Dermis microvascular lymphatic vessel endothelial cell (primary cell): ENCODE data around the gene MAN1C1. TPM values are rescaled to one million over a fixed set of nuclear protein-coding genes. Genes with fewer than 3 reads are reported as not detected.

Experiments
- DNase-seq, 2 donors: peaks; one replicate each; pipeline versions ENCODE4 v3.0.0 to v3.0.0-alpha.2; 2010; ENCODE audit warnings: low read depth in 2 of 2
- total RNA-seq: library from RNA; depleted of rRNA; stranded (reverse); fragments of >200 nt; gene quantifications from 2 replicates; pipeline ENCODE4 v1.2.1, GENCODE V29; 2014

Gene MAN1C1
- total RNA-seq, 1 donor from 2014 or later: 0.26 TPM

- DNase-seq: no peak
Measured at GRCh38 chr1:25774921-25775771, 158.6 kb downstream of the MAN1C1 start.

DNA sequence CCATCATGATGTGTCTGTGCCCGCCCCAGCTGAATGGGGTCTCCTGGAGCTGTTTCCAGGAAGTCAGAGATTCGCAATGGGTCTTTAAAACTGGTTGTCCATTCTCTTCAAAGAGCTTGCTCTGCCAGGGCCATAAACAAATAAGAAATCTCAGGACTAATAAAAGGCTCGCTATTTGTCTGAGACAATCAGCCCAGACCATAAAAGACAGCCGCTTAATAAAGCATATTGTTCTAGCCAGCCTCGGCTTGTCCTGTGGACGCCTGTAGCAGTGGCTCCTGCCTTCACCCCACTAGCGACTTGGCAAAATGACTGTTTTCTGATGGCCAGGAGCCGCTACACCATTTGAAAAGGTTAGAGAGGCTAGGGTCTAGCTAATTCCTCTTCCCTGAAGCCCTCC, 162.8 kb downstream of the MAN1C1 start:
- no peak for DNase-seq

DNA sequence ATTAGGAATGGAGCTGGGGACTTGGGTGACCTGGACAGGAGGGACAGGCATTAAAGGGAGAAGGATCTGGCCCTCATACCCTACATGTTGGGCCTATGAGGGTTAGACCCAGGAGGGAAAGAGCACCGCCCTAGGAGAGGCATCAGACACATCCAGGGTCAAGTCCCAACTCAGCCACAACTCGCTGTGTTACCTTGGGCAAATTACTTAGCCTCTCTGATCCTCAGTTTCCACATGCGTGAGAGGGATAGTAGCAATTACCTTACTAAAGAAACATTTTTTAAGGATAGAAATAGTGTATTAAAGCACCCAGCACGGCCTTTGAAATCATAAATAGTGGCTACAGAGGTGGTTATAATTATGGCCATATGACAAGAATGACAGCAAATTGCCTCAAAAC, 163.3 kb downstream of the MAN1C1 start:
- no peak for DNase-seq

GRCh38 chr1:25780318-25781129, 163.9 kb downstream of the MAN1C1 start:
- DNase-seq: no peak

DNA sequence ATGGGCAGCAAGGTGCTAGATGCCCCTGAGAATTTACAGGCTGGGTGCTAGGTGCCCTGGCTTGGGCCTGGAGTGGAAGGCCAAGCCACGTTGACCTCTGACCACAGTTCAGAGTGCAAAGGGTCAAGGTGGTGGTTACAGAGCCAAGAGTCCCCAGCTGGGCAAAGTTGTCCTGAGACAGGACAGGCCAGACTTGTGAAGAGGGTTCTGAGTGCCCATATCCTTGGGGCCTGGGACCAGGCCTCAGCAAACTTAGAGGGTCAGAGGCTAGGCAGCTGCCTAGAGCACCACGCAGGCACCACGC, 164.5 kb downstream of the MAN1C1 start:
- no peak for DNase-seq

- DNase-seq: no peak
Measured at GRCh38 chr1:25782608-25783201, 166.1 kb downstream of the MAN1C1 start.

- DNase-seq: no peak
Measured at GRCh38 chr1:25784575-25785051, 168.0 kb downstream of the MAN1C1 start.

DNA sequence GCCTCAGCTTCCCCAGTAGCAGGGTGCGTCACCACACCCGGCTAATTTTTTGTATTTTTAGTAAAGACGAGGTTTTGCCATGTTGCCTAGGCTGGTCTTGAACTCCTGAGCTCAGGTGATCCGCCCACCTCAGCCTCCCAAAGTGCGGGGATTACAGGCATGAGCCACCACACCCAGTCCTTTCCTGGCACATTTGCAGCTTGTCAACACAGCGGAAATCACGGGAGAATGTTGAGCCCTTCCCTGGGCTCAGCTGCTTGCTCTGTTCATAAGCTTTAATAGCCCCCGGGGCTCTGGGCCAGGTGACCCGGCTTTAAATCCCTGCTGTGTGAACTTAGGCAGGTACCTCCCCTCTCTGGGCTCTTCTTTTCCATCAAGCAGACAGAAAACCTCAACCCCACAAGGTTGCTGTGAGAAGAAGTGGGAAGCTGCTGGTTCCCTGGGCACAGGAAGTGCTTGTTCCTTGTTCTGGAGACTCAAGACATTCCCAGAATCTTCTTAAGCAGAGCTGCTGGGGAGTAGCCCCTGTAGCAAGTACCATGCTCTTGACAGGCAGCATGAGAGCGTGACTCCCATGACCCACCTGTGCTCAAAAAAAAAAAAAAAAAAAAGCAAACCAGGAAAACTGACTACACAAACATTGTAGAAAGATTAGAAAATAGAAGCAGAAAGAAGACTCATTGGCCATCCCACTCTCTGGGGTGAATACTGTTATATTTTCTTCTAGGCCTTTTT, 168.9 kb downstream of the MAN1C1 start:
- no peak for DNase-seq

DNA sequence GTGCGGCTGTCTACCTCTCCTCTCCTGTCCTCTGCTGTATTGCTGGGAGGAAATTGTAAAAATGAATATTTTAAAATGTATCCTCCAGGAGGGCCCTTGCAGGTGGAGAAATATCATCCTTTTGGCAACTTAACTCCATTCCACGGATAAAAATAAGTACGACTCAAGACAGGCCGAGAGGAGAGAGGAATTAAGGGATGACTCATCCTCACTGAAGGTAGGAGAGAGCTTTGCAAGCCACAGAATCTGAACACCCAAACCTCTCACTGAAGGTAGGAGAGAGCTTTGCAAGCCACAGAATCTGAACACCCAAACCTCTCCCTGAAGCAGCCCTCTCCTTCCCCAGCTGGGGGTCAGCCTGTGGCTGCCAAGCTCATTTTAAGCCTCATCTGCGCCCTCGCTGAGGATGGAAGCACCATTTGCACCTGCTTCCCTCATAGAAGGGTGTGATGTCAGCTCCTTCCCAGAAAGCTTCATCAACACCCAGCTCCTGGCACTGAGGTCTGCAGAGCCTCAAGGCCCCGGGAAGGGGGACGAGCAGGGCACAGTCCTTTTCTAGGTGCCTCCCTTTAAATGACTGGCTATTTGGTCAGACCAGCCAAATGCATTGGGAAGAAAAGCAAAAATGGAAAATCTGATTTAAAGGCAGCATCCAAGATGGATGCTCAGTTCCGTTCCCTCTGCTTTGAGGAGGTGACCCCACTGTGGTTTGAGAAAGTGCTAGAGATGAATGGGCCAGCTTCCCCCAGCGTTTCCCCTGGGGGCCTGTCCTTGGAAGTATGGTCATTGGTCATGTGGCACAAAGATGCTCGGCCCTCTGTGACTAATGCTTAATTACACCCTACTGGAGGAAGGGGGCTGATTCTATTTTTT, 170.5 kb downstream of the MAN1C1 start:
- DNase-seq: no peak

DNA sequence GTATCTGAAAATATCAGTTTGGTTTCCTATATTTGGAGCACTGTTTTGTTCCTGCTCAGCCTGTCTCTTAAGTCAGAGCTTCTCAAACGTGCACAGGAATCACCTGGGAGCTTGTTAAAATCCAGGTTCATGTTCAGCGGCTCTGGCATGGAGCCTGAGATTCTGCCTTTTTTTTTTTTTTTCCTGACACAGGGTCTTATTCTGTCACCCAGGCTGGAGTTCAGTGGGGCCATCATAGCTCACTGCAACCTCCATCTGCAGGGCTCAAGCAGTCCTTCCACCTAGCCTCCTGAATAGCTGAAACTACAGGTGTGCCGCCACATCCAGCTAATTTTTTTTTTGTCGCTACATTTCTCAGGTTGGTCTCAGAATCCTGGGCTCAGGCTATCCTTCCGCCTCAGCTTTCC, 171.2 kb downstream of the MAN1C1 start:
- no peak for DNase-seq

DNA sequence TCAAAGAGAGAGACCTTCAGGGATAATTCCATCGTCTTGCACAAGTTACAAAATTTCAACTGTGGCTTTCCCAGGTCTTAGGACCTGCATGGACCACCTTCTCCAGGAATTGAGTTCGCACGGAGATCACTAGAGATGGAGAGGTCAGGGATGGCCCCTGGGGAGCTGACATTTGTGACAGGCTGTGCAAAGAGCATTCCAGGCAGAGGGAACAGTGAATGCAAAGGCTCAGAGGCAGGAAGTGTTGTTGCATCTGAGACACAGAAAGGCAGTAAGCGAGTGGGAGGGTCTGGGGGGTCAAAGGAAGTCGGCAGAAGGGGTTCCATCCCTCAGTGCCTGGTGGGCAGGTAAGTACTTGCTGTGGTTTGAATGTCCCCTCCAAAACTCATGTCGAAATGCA, 173.9 kb downstream of the MAN1C1 start:
- DNase-seq: no peak

- DNase-seq: no peak
Measured at GRCh38 chr1:25792115-25792514, 175.5 kb downstream of the MAN1C1 start.

GRCh38 chr1:25793585-25794170, 177.1 kb downstream of the MAN1C1 start:
- DNase-seq: no peak

DNA sequence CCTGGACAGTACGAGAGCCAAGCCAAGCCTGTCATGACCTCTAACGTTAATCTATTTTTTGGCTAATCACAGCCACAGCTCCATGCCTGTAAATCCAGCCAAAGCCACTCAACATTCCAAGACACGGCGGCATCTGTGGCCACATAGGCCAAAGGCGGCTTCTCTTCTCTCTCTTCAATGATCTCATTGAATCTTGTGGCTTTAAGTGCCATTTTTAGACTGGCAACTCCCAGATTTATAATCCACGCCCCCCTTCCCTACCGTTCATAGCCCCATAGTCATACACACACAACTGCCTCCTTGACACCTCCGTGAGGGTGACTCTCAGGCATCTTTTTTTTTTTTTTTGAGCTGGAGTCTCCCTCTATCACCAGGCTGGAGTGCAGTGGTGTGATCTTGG, 177.7 kb downstream of the MAN1C1 start:
- no peak for DNase-seq

- DNase-seq: no peak
Measured at GRCh38 chr1:25795211-25795610, 178.6 kb downstream of the MAN1C1 start.

DNA sequence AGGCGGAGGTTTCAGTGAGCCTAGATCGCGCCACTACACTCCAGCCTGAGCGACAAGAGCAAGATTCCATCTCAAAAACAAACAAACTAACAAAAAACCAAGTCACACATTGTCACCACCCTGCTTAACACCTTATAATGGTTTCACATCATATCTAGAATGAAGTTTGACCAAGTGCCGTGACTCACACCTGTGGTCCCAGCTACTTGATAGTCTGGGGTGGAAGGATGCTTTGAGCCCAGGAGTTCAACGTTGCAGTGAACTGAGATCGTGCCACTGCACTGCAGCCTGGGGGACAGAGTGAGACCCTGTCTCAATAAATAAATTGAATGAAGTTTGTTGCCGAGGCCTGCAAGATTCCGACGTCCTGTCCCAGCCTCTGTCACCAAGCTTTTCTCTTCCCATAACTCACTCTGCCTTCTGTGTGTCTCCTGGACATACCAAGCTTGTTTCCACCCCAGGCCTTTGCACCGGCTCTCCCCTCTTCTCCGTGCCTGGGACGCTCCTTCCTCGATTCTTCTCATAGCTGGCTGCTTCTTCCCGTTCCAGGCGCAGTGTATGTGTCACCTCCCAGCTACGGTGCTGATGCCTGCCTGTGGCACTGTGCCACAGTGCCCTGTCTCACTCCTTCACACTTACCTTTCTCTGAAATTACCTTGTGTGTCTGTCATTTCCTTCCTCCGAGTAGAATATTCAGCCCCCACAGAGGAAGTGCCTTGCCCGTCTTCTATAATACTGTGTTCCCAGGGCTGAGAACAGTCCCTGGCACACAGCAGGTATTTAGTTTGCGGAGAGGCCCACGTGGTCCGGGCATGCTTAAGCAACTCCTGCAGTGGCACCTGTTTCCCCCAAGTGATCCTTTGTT, 179.6 kb downstream of the MAN1C1 start:
- DNase-seq: no peak

GRCh38 chr1:25796811-25797458, 180.3 kb downstream of the MAN1C1 start:
- DNase-seq: peak; percentile 73 to 77

DNA sequence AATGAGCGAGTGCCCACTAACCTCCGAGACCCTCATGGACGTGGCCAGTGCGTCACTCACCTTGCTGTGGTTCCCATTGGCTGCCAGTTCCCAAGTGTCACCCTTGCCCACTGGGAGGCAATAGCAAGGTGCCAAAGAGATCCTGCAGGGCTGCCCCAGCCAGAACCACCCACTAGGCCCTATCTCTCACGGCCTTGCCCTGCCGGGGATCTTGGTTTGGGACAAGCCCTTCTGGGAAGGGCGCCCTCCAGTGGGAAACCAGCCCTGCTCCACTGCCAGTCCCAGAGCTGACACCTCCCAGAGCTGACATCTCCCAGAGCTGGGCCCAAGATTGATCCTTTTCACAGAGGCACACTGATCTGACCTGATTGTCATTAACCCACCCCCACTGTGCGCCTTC, 181.3 kb downstream of the MAN1C1 start:
- peak in 1 of 2 donors; percentile 26 for DNase-seq
